Measurements from ENCODE around the gene MEOX1.

DNA sequence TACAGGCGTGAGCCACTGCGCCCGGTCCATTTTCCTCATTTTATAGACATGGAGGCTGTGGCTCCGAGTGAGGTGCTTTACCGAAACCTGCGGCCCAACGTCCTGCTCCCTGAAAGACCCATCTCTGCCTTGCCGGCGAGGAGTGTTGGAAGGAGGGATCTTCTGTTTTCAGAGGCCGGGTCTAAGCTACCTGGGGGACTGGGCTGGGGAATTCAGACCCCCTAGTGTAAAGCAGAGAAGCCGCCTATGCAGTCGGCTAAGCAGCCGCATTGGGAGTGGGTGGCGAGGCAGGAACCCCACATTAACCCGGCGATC is 16.3 kb downstream of the MEOX1 start:
- no peak for TF ChIP-seq GABPB1 (CRISPR knock-in tag; IDR thresholded peaks at IDR 0.05)
- TF ChIP-seq ZNF326 (CRISPR knock-in tag; IDR thresholded peaks at IDR 0.05; ENCODE audit: borderline replicate concordance): no peak
- TF ChIP-seq, protein P1, sequence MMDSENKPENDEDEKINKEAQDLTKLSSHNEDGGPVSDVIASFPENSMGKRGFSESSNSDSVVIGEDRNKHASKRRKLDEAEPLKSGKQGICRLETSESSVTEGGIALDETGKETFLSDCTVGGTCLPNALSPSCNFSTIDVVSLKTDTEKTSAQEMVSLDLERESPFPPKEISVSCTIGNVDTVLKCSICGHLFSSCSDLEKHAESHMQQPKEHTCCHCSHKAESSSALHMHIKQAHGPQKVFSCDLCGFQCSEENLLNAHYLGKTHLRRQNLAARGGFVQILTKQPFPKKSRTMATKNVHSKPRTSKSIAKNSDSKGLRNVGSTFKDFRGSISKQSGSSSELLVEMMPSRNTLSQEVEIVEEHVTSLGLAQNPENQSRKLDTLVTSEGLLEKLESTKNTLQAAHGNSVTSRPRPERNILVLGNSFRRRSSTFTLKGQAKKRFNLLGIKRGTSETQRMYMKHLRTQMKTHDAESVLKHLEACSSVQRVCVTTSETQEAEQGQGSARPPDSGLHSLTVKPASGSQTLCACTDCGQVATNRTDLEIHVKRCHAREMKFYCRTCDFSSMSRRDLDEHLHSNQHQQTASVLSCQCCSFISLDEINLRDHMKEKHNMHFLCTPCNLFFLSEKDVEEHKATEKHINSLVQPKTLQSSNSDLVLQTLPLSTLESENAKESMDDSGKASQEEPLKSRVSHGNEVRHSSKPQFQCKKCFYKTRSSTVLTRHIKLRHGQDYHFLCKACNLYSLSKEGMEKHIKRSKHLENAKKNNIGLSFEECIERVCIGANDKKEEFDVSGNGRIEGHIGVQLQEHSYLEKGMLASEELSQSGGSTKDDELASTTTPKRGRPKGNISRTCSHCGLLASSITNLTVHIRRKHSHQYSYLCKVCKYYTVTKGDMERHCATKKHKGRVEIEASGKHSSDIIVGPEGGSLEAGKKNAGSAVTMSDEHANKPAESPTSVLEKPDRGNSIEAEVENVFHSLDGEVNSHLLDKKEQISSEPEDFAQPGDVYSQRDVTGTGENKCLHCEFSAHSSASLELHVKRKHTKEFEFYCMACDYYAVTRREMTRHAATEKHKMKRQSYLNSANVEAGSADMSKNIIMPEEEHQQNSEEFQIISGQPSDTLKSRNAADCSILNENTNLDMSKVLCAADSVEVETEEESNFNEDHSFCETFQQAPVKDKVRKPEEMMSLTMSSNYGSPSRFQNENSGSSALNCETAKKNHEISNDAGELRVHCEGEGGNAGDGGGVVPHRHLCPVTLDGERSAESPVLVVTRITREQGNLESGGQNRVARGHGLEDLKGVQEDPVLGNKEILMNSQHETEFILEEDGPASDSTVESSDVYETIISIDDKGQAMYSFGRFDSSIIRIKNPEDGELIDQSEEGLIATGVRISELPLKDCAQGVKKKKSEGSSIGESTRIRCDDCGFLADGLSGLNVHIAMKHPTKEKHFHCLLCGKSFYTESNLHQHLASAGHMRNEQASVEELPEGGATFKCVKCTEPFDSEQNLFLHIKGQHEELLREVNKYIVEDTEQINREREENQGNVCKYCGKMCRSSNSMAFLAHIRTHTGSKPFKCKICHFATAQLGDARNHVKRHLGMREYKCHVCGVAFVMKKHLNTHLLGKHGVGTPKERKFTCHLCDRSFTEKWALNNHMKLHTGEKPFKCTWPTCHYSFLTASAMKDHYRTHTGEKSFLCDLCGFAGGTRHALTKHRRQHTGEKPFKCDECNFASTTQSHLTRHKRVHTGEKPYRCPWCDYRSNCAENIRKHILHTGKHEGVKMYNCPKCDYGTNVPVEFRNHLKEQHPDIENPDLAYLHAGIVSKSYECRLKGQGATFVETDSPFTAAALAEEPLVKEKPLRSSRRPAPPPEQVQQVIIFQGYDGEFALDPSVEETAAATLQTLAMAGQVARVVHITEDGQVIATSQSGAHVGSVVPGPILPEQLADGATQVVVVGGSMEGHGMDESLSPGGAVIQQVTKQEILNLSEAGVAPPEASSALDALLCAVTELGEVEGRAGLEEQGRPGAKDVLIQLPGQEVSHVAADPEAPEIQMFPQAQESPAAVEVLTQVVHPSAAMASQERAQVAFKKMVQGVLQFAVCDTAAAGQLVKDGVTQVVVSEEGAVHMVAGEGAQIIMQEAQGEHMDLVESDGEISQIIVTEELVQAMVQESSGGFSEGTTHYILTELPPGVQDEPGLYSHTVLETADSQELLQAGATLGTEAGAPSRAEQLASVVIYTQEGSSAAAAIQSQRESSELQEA (CRISPR knock-in tag; IDR thresholded peaks at IDR 0.05; ENCODE audit: not compliant biosample characterization): no peak
